HepG2 (cell line): Measurements from ENCODE around the gene MAP3K3. TPM values are rescaled to one million over a fixed set of nuclear protein-coding genes. Genes with fewer than 3 reads are reported as not detected.
A peak's percentile ranks its signal among the peaks of the same experiment; 100 is the strongest.

ENCODE experiments used
- ATAC-seq: fragments of 200-7000 bp; cut with Tn5 transposase; 3 replicates; pipeline ENCODE4 v1.9.1; 2020; ENCODE audit warnings: mild to moderate bottlenecking, moderate library complexity
- BruUV-seq: library from RNA; stranded (reverse); fragments of 400-500 nt; replicated peaks from 2 replicates; lab custom pipeline; 2021; lab: Mats Ljungman, UMichigan
- CTCF ChIA-PET: fragments of 300-600 bp; formaldehyde crosslinking; extraction: SDS; loops from one replicate; lab custom pipeline; 2021; ENCODE audit warnings: low total read pairs, inconsistent platforms, low intra/inter-chr PET ratio; lab: Yijun Ruan, JAX
- POLR2A ChIA-PET: fragments of 350-600 bp; sonication (Branson Sonifier 250); formaldehyde crosslinking; loops from one replicate; lab custom pipeline; 2020; ENCODE audit warnings: antibody characterized with exemption, inconsistent platforms; lab: Yijun Ruan, JAX
- DNase-seq: peaks from one replicate; pipeline ENCODE4 v3.0.0-alpha.2; 2015; ENCODE audit warnings: low spot score
- FAIRE-seq: peaks from 3 replicates; lab custom pipeline; 2011; peaks lifted over from hg19 to GRCh38; lab: Jason Lieb, UNC
- H2AFZ ChIP-seq: one replicate; pipeline ENCODE4 v1.6.1; 2011; ENCODE audit warnings: low read length, inconsistent platforms
- H3K27ac ChIP-seq: fragments of 300-600 bp; 3 replicates; pipeline ENCODE4 v1.8.0; 2011; ENCODE audit warnings: mixed run types, mild to moderate bottlenecking, mixed read lengths, low read length, inconsistent platforms; ENCODE audit not compliant: insufficient read depth; ENCODE audit errors: extremely low read length
- H3K27me3 ChIP-seq, 2 experiments: fragments of 200-600 bp in 1 of 2; 2 replicates in 1 of 2; 3 replicates in 1 of 2; pipeline versions ENCODE4 v1.6.0 to v1.8.0; 2011; ENCODE audit warnings: low read length in 2 of 2, mild to moderate bottlenecking in 2 of 2, moderate library complexity in 2 of 2, inconsistent platforms in 1 of 2; ENCODE audit not compliant: insufficient read depth in 2 of 2, control insufficient read depth in 1 of 2
- H3K36me3 ChIP-seq, 2 experiments: fragments of 200-600 bp in 1 of 2; replicated peaks in 1 of 2; 2 replicates in 1 of 2; 3 replicates in 1 of 2; pipeline versions ENCODE4 v1.5.1 to v1.8.0; 2011; ENCODE audit warnings: low read length in 2 of 2, inconsistent platforms in 1 of 2; ENCODE audit not compliant: insufficient read depth in 2 of 2, control insufficient read depth in 1 of 2
- H3K4me1 ChIP-seq: 2 replicates; pipeline ENCODE4 v1.5.1; 2012; ENCODE audit warnings: low read length, inconsistent platforms; ENCODE audit not compliant: insufficient read depth
- H3K4me2 ChIP-seq: 2 replicates; pipeline ENCODE4 v1.6.0; 2011; ENCODE audit warnings: low read depth, low read length, inconsistent platforms
- H3K4me3 ChIP-seq, 3 experiments: fragments of 200-600 bp in 1 of 3; sonication (generic), shearing (Covaris generic) in 1 of 3; replicated peaks in 1 of 3; 2 replicates each; pipeline ENCODE4 v1.5.1; 2011 to 2016; ENCODE audit warnings: low read length in 3 of 3, inconsistent platforms in 2 of 3, low read depth in 2 of 3, mild to moderate bottlenecking in 2 of 3, control low read depth in 1 of 3, mixed read lengths in 1 of 3; ENCODE audit not compliant: insufficient read depth in 1 of 3
- H3K79me2 ChIP-seq: one replicate; pipeline ENCODE4 v1.6.1; 2011; ENCODE audit warnings: low read length, inconsistent platforms; ENCODE audit not compliant: insufficient read depth
- H3K9ac ChIP-seq: 2 replicates; pipeline ENCODE4 v1.6.0; 2011; ENCODE audit warnings: mild to moderate bottlenecking, low read depth, low read length, inconsistent platforms; ENCODE audit not compliant: insufficient read depth
- H3K9me3 ChIP-seq: 2 replicates; pipeline ENCODE4 v1.5.1; 2012; ENCODE audit warnings: mild to moderate bottlenecking, low read length
- H4K20me1 ChIP-seq: 2 replicates; pipeline ENCODE4 v1.6.0; 2011; ENCODE audit warnings: inconsistent platforms, mild to moderate bottlenecking, low read length, moderate library complexity; ENCODE audit not compliant: insufficient read depth
- AGO2 ChIP-seq: fragments of 200-400 bp; formaldehyde crosslinking; optimal IDR thresholded peaks from 2 replicates; pipeline ENCODE3; 2017; ENCODE audit warnings: mild to moderate bottlenecking, low read depth, low read length, moderate library complexity
- MYC ChIP-seq: sonication (generic); formaldehyde crosslinking; IDR thresholded peaks from 2 replicates; pipeline ENCODE4 v1.9.0; 2021; ENCODE audit warnings: missing genetic modification reagents, borderline replicate concordance
- NR0B2 ChIP-seq: sonication (generic); formaldehyde crosslinking; IDR thresholded peaks from 2 replicates; pipeline ENCODE4 v1.4.0; 2020; ENCODE audit warnings: mild to moderate bottlenecking, missing genetic modification reagents
- POLR2G ChIP-seq: fragments of 200-400 bp; formaldehyde crosslinking; IDR thresholded peaks from 2 replicates; pipeline ENCODE4 v1.6.1; 2018; ENCODE audit warnings: mild to moderate bottlenecking, low read depth, low read length, moderate library complexity
- WGBS: methylation state at CpG from one replicate; pipeline ENCODE4 v1.1.6; 2017; ENCODE audit warnings: low lambda C conversion rate; 5-methylcytosine and 5-hydroxymethylcytosine counted together
- in situ Hi-C: cut with HindIII; loops from 2 replicates; pipeline ENCODE4 v1.10.0; 2017; ENCODE audit warnings: low pct_unique_long_range_greater_than_20kb; ENCODE audit not compliant: extremely low pct_ligation_motif_present
- intact Hi-C: fragments of 100-400 bp; cut with micrococcal nuclease; formaldehyde crosslinking; loops from one replicate; pipeline ENCODE4 v1.10.0; 2022; ENCODE audit not compliant: unreplicated experiment
- polyA plus RNA-seq, 8 experiments: library from polyadenylated mRNA; depleted of rRNA in 3 of 8; stranded (reverse) in 7 of 8; unstranded in 1 of 8; fragments of >200 nt; fragmentation: Illumina TruSeq in 4 of 8; extraction: Trizol in 4 of 8; gene quantifications; 2 replicates each; pipeline versions ENCODE4 v1.2.1 to v1.2.3, GENCODE V29; 2011 to 2016; ENCODE audit warnings: low read depth in 4 of 8, missing spikeins in 1 of 8, mixed read lengths in 1 of 8; ENCODE audit not compliant: insufficient read depth in 1 of 8
- total RNA-seq, 5 experiments: library from RNA; depleted of rRNA; stranded (reverse); fragments of >200 nt; fragmentation: Illumina TruSeq; extraction: Trizol; gene quantifications; 2 replicates each; pipeline ENCODE4 v1.2.3, GENCODE V29; 2016; ENCODE audit warnings: low read depth in 1 of 5
- TF ChIP-seq, protein P1 (sequence below): sonication (generic); formaldehyde crosslinking; IDR thresholded peaks from 2 replicates; pipeline ENCODE4 v1.4.0; 2020; ENCODE audit warnings: mild to moderate bottlenecking, missing genetic modification reagents

MAP3K3 gene
- total and polyA plus RNA-seq, 2 of the 13 experiments (the other 11 are each of a cell fraction or from before 2014, with no cell fraction given), result 17.7 to 21.8 TPM

DNA sequence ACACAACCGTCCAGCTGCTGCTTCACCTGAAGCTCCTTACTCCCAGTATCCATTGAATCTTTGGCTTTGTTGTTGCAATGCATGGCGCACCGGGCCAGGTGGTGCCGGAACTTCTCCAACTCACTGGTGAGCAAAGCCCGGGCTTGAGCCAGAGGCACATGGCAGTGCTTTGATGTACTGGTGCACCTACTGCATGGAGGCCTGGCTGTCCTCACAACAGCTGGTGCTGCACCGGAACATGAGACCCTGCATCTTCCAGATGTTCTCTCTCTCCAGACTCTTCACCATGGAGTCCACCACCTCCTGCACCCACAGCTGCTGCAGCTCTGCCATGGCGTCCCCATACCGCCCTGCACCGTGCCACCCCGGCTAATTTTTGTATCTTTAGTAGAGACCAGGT lies 11.4 kb upstream of the MAP3K3 start:
- TF ChIP-seq AGO2, result peak; percentile 16
- TF ChIP-seq, protein P1, sequence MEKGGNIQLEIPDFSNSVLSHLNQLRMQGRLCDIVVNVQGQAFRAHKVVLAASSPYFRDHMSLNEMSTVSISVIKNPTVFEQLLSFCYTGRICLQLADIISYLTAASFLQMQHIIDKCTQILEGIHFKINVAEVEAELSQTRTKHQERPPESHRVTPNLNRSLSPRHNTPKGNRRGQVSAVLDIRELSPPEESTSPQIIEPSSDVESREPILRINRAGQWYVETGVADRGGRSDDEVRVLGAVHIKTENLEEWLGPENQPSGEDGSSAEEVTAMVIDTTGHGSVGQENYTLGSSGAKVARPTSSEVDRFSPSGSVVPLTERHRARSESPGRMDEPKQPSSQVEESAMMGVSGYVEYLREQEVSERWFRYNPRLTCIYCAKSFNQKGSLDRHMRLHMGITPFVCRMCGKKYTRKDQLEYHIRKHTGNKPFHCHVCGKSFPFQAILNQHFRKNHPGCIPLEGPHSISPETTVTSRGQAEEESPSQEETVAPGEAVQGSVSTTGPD (CRISPR knock-in tag), result no peak
- TF ChIP-seq NR0B2, result no peak
- 0 out of 2 replicates have a peak, but pooled peaks have one; percentile 11 for TF ChIP-seq POLR2G
- TF ChIP-seq MYC (CRISPR knock-in tag), result 0 out of 2 replicates have a peak, but pooled peaks have one; percentile 12
- Histone ChIP-seq H3K4me2 (no peak overlapping the region), H3K4me3 (no peak overlapping the region), H3K9ac (no peak overlapping the region), H3K36me3 (peaks cover 15 to 27% of the 10 kb centered on the region in 2 experiments), H3K9me3 (no peaks in the 10 kb centered on the region), H4K20me1 (no peaks in the 10 kb centered on the region), H3K27ac (no peak overlapping the region), H3K79me2 (no peaks in the 10 kb centered on the region), H3K4me1 (no peaks in the 10 kb centered on the region), H2AFZ (no peak overlapping the region), H3K27me3 (no peaks in the 10 kb centered on the region)
- WGBS, result 99% methylated on average over 10 of the region's 10 CpGs
- CTCF ChIA-PET, result interaction anchor here (3.0 kb wide), 1 partner anchor 186 kb away, joined by 40 read pairs; no protein-coding TSS in a partner anchor
- FAIRE-seq, result no peak
- DNase-seq, result no peak
- no peak for ATAC-seq
- BruUV-seq, result no TSS peak
- intact Hi-C loops, result loop anchor here (5.0 kb wide), 1 partner anchor 34 kb away; no protein-coding TSS in a partner anchor
- in situ Hi-C loops, result loop anchor here (5.0 kb wide), 1 partner anchor 189 kb away; no protein-coding TSS in a partner anchor
- POLR2A ChIA-PET, result interaction anchor here (1.1 to 4.6 kb wide), 3 partner anchors 10 to 185 kb away, joined by 3 to 19 read pairs (median 12); partner anchors contain the start of genes MAP3K3 and TACO1
